HEK293 (cell line): ENCODE results near the gene CAB39L.

Experiments used
- ZNF133 ChIP-seq: fragments of 450-650 bp; formaldehyde crosslinking; IDR thresholded peaks from 2 replicates; pipeline ENCODE4 v1.5.1; 2016; ENCODE audit warnings: missing biosample characterization, missing genetic modification characterization
- ZNF747 ChIP-seq: fragments of 450-650 bp; formaldehyde crosslinking; IDR thresholded peaks from 2 replicates; pipeline ENCODE4 v1.5.1; 2016; ENCODE audit warnings: missing biosample characterization, missing genetic modification characterization
- TF ChIP-seq, protein P1 (sequence below): fragments of 450-650 bp; formaldehyde crosslinking; IDR thresholded peaks from 2 replicates; pipeline ENCODE4 v1.5.1; 2016; ENCODE audit warnings: missing biosample characterization, missing genetic modification characterization
- TF ChIP-seq, protein P2 (sequence below): fragments of 450-650 bp; IDR thresholded peaks from 2 replicates; pipeline ENCODE4 v1.5.1; 2018; ENCODE audit warnings: missing biosample characterization, mild to moderate bottlenecking, missing genetic modification characterization

GRCh38 chr13:49366841-49367240 lies 77.0 kb downstream of the CAB39L start:
- TF ChIP-seq, protein P1, sequence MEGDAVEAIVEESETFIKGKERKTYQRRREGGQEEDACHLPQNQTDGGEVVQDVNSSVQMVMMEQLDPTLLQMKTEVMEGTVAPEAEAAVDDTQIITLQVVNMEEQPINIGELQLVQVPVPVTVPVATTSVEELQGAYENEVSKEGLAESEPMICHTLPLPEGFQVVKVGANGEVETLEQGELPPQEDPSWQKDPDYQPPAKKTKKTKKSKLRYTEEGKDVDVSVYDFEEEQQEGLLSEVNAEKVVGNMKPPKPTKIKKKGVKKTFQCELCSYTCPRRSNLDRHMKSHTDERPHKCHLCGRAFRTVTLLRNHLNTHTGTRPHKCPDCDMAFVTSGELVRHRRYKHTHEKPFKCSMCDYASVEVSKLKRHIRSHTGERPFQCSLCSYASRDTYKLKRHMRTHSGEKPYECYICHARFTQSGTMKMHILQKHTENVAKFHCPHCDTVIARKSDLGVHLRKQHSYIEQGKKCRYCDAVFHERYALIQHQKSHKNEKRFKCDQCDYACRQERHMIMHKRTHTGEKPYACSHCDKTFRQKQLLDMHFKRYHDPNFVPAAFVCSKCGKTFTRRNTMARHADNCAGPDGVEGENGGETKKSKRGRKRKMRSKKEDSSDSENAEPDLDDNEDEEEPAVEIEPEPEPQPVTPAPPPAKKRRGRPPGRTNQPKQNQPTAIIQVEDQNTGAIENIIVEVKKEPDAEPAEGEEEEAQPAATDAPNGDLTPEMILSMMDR (tag by site-specific recombination) = no peak
- TF ChIP-seq, protein P2, sequence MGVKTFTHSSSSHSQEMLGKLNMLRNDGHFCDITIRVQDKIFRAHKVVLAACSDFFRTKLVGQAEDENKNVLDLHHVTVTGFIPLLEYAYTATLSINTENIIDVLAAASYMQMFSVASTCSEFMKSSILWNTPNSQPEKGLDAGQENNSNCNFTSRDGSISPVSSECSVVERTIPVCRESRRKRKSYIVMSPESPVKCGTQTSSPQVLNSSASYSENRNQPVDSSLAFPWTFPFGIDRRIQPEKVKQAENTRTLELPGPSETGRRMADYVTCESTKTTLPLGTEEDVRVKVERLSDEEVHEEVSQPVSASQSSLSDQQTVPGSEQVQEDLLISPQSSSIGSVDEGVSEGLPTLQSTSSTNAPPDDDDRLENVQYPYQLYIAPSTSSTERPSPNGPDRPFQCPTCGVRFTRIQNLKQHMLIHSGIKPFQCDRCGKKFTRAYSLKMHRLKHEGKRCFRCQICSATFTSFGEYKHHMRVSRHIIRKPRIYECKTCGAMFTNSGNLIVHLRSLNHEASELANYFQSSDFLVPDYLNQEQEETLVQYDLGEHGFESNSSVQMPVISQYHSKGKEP (tag by site-specific recombination) = no peak
- TF ChIP-seq ZNF747 (tag by site-specific recombination) (no peak), ZNF133 (tag by site-specific recombination) (no peak)
